ENCODE data around the gene POLR3E. TPM values are rescaled to one million over a fixed set of nuclear protein-coding genes. Genes with fewer than 3 reads are reported as not detected.

Gene POLR3E
- total RNA-seq, 1 experiment from 2014 or later: 62.8 TPM

GRCh38 chr16:22314661-22315626 lies 17.7 kb downstream of the POLR3E start:
- DNase-seq (ENCODE audit: extremely low read depth, low read depth): no peak

- no peak for DNase-seq (ENCODE audit: extremely low read depth, low read depth)
Measured at GRCh38 chr16:22315979-22316378, 18.8 kb downstream of the POLR3E start.

GRCh38 chr16:22316411-22316811 lies 19.2 kb downstream of the POLR3E start:
- no peak for DNase-seq (ENCODE audit: extremely low read depth, low read depth)

- no peak for DNase-seq (ENCODE audit: extremely low read depth, low read depth)
Measured at GRCh38 chr16:22317001-22317530, 19.9 kb downstream of the POLR3E start.

GRCh38 chr16:22317625-22318024 lies 20.4 kb downstream of the POLR3E start:
- no peak for DNase-seq (ENCODE audit: extremely low read depth, low read depth)

GRCh38 chr16:22318690-22319358 lies 21.6 kb downstream of the POLR3E start:
- DNase-seq (ENCODE audit: extremely low read depth, low read depth): peak; percentile 35

GRCh38 chr16:22320572-22321339 lies 23.5 kb downstream of the POLR3E start:
- DNase-seq (ENCODE audit: extremely low read depth, low read depth): no peak

GRCh38 chr16:22321340-22322001 lies 24.3 kb downstream of the POLR3E start:
- peak; percentile 49 for DNase-seq (ENCODE audit: extremely low read depth, low read depth)

GRCh38 chr16:22322021-22322471 lies 24.8 kb downstream of the POLR3E start:
- no peak for DNase-seq (ENCODE audit: extremely low read depth, low read depth)

- no peak for DNase-seq (ENCODE audit: extremely low read depth, low read depth)
Measured at GRCh38 chr16:22322741-22323140, 25.5 kb downstream of the POLR3E start.

- DNase-seq (ENCODE audit: extremely low read depth, low read depth): no peak
Measured at GRCh38 chr16:22323173-22323958, 26.2 kb downstream of the POLR3E start.

GRCh38 chr16:22323959-22324786 lies 27.0 kb downstream of the POLR3E start:
- DNase-seq (ENCODE audit: extremely low read depth, low read depth): no peak

GRCh38 chr16:22324787-22325597 lies 27.8 kb downstream of the POLR3E start:
- DNase-seq (ENCODE audit: extremely low read depth, low read depth): no peak

- DNase-seq (ENCODE audit: extremely low read depth, low read depth): no peak
Measured at GRCh38 chr16:22325598-22326368, 28.6 kb downstream of the POLR3E start.

- no peak for DNase-seq (ENCODE audit: extremely low read depth, low read depth)
Measured at GRCh38 chr16:22326369-22326652, 29.1 kb downstream of the POLR3E start.

GRCh38 chr16:22326771-22327445 lies 29.7 kb downstream of the POLR3E start:
- no peak for DNase-seq (ENCODE audit: extremely low read depth, low read depth)

- no peak for DNase-seq (ENCODE audit: extremely low read depth, low read depth)
Measured at GRCh38 chr16:22327446-22327775, 30.2 kb downstream of the POLR3E start.

Measured in NCI-H460 (cell line).